Measurements from ENCODE around the gene MLH3. TPM values are rescaled to one million over a fixed set of nuclear protein-coding genes. Genes with fewer than 3 reads are reported as not detected.

Gene MLH3
- total and polyA plus RNA-seq, 2 of the 13 experiments (the other 11 are each of a cell fraction or from before 2014, with no cell fraction given): 14.4 to 24.8 TPM

- TF ChIP-seq PAXIP1 (CRISPR knock-in tag; conservative IDR thresholded peaks at IDR 0.05): peak; percentile 25; the same call in 1 of the 2 replicates
- TF ChIP-seq ZNF75D (CRISPR knock-in tag; IDR thresholded peaks at IDR 0.05; ENCODE audit: borderline replicate concordance): no peak
- TF ChIP-seq MATR3 (CRISPR knock-in tag; IDR thresholded peaks at IDR 0.05): no peak
- no peak; the same call in 1 of the 2 replicates for TF ChIP-seq NFYC (CRISPR knock-in tag; IDR thresholded peaks at IDR 0.05)
- TF ChIP-seq RXRB (CRISPR knock-in tag; IDR thresholded peaks at IDR 0.05; ENCODE audit: borderline replicate concordance): peak; percentile 82
- TF ChIP-seq PCBP2 (optimal IDR thresholded peaks at IDR 0.05; ENCODE audit: low read depth, low read length, poor library complexity, severe bottlenecking): no peak
- peak; percentile 25; the same call in 1 of the 2 replicates for TF ChIP-seq NR0B2 (CRISPR knock-in tag; IDR thresholded peaks at IDR 0.05)
- no peak for TF ChIP-seq SMAD3 (CRISPR knock-in tag; IDR thresholded peaks at IDR 0.05)
- TF ChIP-seq ZNF124 (CRISPR knock-in tag; IDR thresholded peaks at IDR 0.05): no peak
- no peak; the same call in 1 of the 2 replicates for TF ChIP-seq ZNF556 (CRISPR knock-in tag; IDR thresholded peaks at IDR 0.05; ENCODE audit: borderline replicate concordance)
- TF ChIP-seq CREM (IDR thresholded peaks at IDR 0.05): no peak
- no peak for TF ChIP-seq CREM (CRISPR knock-in tag; IDR thresholded peaks at IDR 0.05)
- no peak; the same call in 1 of the 2 replicates for TF ChIP-seq ZNF572 (CRISPR knock-in tag; IDR thresholded peaks at IDR 0.05)
- TF ChIP-seq HNF4A (CRISPR knock-in tag; IDR thresholded peaks at IDR 0.05): peak; percentile 33; the same call in 1 of the 2 replicates
- no peak for TF ChIP-seq KDM3A (CRISPR knock-in tag; IDR thresholded peaks at IDR 0.05; ENCODE audit: low read depth)
- TF ChIP-seq SRSF4 (IDR thresholded peaks at IDR 0.05; ENCODE audit: low read depth, low read length, poor library complexity, severe bottlenecking): no peak
- TF ChIP-seq KAT8 (CRISPR knock-in tag; IDR thresholded peaks at IDR 0.05): peak; percentile 48
- TF ChIP-seq CBX2 (IDR thresholded peaks at IDR 0.05; ENCODE audit: low read depth, low read length): no peak
- TF ChIP-seq CBX2 (CRISPR knock-in tag; IDR thresholded peaks at IDR 0.05; ENCODE audit: low read depth): no peak
- TF ChIP-seq ZKSCAN5 (CRISPR knock-in tag; IDR thresholded peaks at IDR 0.05): no peak
- no peak for TF ChIP-seq ZNF780A (CRISPR knock-in tag; IDR thresholded peaks at IDR 0.05)
- TF ChIP-seq PBX2 (CRISPR knock-in tag; IDR thresholded peaks at IDR 0.05): no peak
- peak; percentile 71 for TF ChIP-seq SRSF1 (optimal IDR thresholded peaks at IDR 0.05; ENCODE audit: low read depth, low read length)
- 0 out of 2 replicates have a peak, but pooled peaks have one; percentile 54 for TF ChIP-seq ZNF839 (CRISPR knock-in tag; IDR thresholded peaks at IDR 0.05; ENCODE audit: borderline replicate concordance)
- TF ChIP-seq MIXL1 (CRISPR knock-in tag; IDR thresholded peaks at IDR 0.05): 0 out of 2 replicates have a peak, but pooled peaks have one; percentile 27
- peak; percentile 59; the same call in 1 of the 2 replicates for TF ChIP-seq ISL2 (CRISPR knock-in tag; IDR thresholded peaks at IDR 0.05)
- TF ChIP-seq ZNF7 (CRISPR knock-in tag; IDR thresholded peaks at IDR 0.05): no peak
- TF ChIP-seq SMAD1 (CRISPR knock-in tag; IDR thresholded peaks at IDR 0.05; ENCODE audit: borderline replicate concordance, low read depth): peak; percentile 80; the same call in 1 of the 2 replicates
These were observed 18.0 kb upstream of the MLH3 start, which contains the start of gene ZC2HC1C (continued) for GRCh38 chr14:75069121-75069810.

Data from HepG2 (cell line).